ENCODE data around the gene PNLIPRP2.

GRCh38 chr10:116634126-116634975 is 13.6 kb downstream of the PNLIPRP2 start:
- TF ChIP-seq EP300 (IDR thresholded peaks at IDR 0.05) (no peak), CTCF (IDR thresholded peaks at IDR 0.05) (no peak), POLR2AphosphoS5 (IDR thresholded peaks at IDR 0.05) (no peak)

Data from esophagus muscularis mucosa (tissue), 4 donors.